ENCODE results near the gene LSS. TPM values are rescaled to one million over a fixed set of nuclear protein-coding genes. Genes with fewer than 3 reads are reported as not detected.

Gene LSS
- total and polyA plus RNA-seq, 2 of the 8 experiments (the other 6 are each of a cell fraction or from before 2014, with no cell fraction given), result 96.1 to 123 TPM

DNA sequence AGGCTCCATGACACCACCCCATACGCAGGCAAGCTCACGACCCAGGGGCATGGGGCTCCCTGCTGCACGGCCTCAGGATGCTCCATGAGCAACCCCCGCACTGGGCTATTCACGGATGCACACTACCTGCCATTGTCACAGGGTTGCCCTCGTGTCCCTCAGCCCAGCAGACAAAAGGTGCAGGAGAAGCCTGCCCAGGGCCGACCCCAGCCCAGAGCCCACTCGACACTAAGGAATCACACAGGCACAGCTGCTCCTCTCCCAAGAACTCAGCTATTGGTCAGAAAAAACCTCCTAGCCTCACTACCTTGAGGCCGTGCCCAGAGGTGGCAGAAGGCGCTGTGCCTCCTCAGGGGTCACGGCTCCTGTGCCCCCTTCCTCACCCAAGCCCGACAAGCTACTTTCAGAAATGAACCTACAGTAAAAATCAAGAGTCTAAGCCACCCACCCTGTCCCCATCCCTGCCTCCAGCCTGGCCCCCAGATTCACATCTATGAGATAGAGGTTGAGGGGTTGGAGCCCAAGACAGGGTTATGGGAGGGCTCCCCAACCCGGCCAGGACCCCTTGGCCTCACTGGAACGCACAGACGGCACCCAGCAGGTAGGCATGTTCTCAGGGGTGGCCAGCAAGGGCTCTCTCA, 38.0 kb downstream of the LSS start:
- CTCF ChIA-PET (ENCODE audit: partially characterized antibody), result interaction anchor here (1.2 to 1.5 kb wide), 2 partner anchors 43 to 48 kb away, joined by 3 to 5 read pairs; no protein-coding TSS in a partner anchor
- Histone ChIP-seq H3K79me2 (ENCODE audit: control insufficient read depth in 1 of 2, insufficient read depth in 2 of 2, low read length in 2 of 2) (no peaks in the 10 kb centered on the region), H3K14ac (ENCODE audit: insufficient read length) (no peak overlapping the region), H3K4me1 (replicated peaks in 1 of 4; ENCODE audit: control insufficient read depth in 3 of 4, insufficient read depth in 4 of 4, low read length in 3 of 4) (peaks cover 0 to 9% (median 0%) of the 10 kb centered on the region in 4 experiments; a peak in 3 of 7 replicates), H2BK15ac (ENCODE audit: low read length) (no peak overlapping the region), H2AK5ac (ENCODE audit: low read depth, low read length) (no peak overlapping the region), H3K9me3 (ENCODE audit: insufficient read depth in 2 of 2, low read depth in 1 of 2, low read length in 1 of 2) (no peaks in the 10 kb centered on the region), H3K23me2 (ENCODE audit: low read depth, low read length) (no peaks in the 10 kb centered on the region), H3K27me3 (replicated peaks in 1 of 4; ENCODE audit: control insufficient read depth in 3 of 4, extremely low read depth in 1 of 4, insufficient read depth in 3 of 4, low read length in 3 of 4) (no peaks in the 10 kb centered on the region), H3K4me3 (ENCODE audit: extremely low read depth in 1 of 4, insufficient read depth in 2 of 4, low read depth in 3 of 4, low read length in 4 of 4) (no peak overlapping the region), H3K56ac (replicated peaks; ENCODE audit: insufficient read length, low read depth, low read length) (no peak overlapping the region), H4K91ac (replicated peaks; ENCODE audit: insufficient read length, low read length) (no peak overlapping the region), H3K4me2 (ENCODE audit: insufficient read depth in 1 of 2, low read depth in 2 of 2, low read length in 2 of 2) (no peak overlapping the region), H3K9ac (replicated peaks in 1 of 4; ENCODE audit: extremely low read depth in 1 of 4, low read depth in 3 of 4, low read length in 3 of 4) (no peak overlapping the region), H3K27ac (ENCODE audit: low read depth, low read length) (no peak overlapping the region), H3K18ac (ENCODE audit: extremely low read depth, low read length) (no peak overlapping the region), H3K23ac (ENCODE audit: insufficient read length) (no peak overlapping the region), H2BK20ac (ENCODE audit: low read length) (no peak overlapping the region), H4K8ac (ENCODE audit: extremely low read depth, insufficient read depth, low read length) (0 out of 2 replicates have a peak overlapping the region, but pooled peaks have one; percentile 25), H4K20me1 (replicated peaks in 1 of 2; ENCODE audit: control insufficient read depth in 1 of 2, insufficient read depth in 2 of 2, low read length in 2 of 2) (peaks cover 2 to 14% of the 10 kb centered on the region in 2 experiments), H2BK12ac (ENCODE audit: low read depth, low read length) (no peak overlapping the region), H2AFZ (ENCODE audit: low read length) (no peak overlapping the region), H3K36me3 (ENCODE audit: control insufficient read depth in 2 of 4, insufficient read depth in 4 of 4, low read length in 3 of 4) (peaks cover 6 to 26% (median 17%) of the 10 kb centered on the region in 4 experiments; a peak in 7 of 8 replicates), H3K4ac (replicated peaks; ENCODE audit: insufficient read length, low read depth, low read length) (no peak overlapping the region), H2BK120ac (replicated peaks; ENCODE audit: low read depth, low read length) (no peak overlapping the region), H4K5ac (ENCODE audit: insufficient read length, low read depth, low read length) (no peak overlapping the region), H2BK5ac (ENCODE audit: low read depth, low read length) (no peak overlapping the region), H3K79me1 (ENCODE audit: low read depth, low read length) (no peaks in the 10 kb centered on the region; the same call in 1 of the 2 replicates)
- WGBS, 2 experiments (ENCODE audit: extremely low coverage in 1 of 2, insufficient coverage in 1 of 2, insufficient read length in 1 of 2, insufficient replicate concordance in 2 of 2, low coverage in 1 of 2, low lambda C conversion rate in 2 of 2, missing lambda C conversion rate in 1 of 2), result 94% methylated on average over 14 of the region's 15 CpGs; no CpG with 5 or more reads in 1 of the 2 experiments
- DNase-seq (ENCODE audit: low read depth in 1 of 2, low spot score in 2 of 2) (no peak), FAIRE-seq (no peak)
- POLR2A ChIA-PET (ENCODE audit: partially characterized antibody), result interaction anchor here (0.9 kb wide), 1 partner anchor 10 kb away, joined by 3 read pairs; no protein-coding TSS in a partner anchor
- TF ChIP-seq SUZ12 (IDR thresholded peaks at IDR 0.05; ENCODE audit: low read length), result no peak
- TF ChIP-seq ASH2L (IDR thresholded peaks at IDR 0.05; ENCODE audit: low read length), result no peak
- no peak for TF ChIP-seq GABPA (IDR thresholded peaks at IDR 0.05; ENCODE audit: borderline replicate concordance, insufficient read depth, low read length)
- TF ChIP-seq MAFK (IDR thresholded peaks at IDR 0.05; ENCODE audit: low read depth, low read length), result no peak
- no peak for TF ChIP-seq RAD21 (IDR thresholded peaks at IDR 0.05 in 1 of 2, conservative IDR thresholded peaks at IDR 0.05 in 1 of 2; ENCODE audit: low read depth in 2 of 2, low read length in 2 of 2)
- TF ChIP-seq KDM1A (IDR thresholded peaks at IDR 0.05; ENCODE audit: borderline replicate concordance, low read length), result no peak
- no peak for TF ChIP-seq POLR2AphosphoS5 (IDR thresholded peaks at IDR 0.05; ENCODE audit: low read depth, low read length)
- TF ChIP-seq, protein P1, sequence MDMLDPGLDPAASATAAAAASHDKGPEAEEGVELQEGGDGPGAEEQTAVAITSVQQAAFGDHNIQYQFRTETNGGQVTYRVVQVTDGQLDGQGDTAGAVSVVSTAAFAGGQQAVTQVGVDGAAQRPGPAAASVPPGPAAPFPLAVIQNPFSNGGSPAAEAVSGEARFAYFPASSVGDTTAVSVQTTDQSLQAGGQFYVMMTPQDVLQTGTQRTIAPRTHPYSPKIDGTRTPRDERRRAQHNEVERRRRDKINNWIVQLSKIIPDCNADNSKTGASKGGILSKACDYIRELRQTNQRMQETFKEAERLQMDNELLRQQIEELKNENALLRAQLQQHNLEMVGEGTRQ (IDR thresholded peaks at IDR 0.05; ENCODE audit: low read length), result no peak
- no peak for TF ChIP-seq PHF8 (conservative IDR thresholded peaks at IDR 0.05; ENCODE audit: low read depth, low read length)
- TF ChIP-seq TAF1 (IDR thresholded peaks at IDR 0.05; ENCODE audit: low read depth, low read length), result no peak
- TF ChIP-seq CREB1 (IDR thresholded peaks at IDR 0.05), result no peak
- TF ChIP-seq RFX5 (IDR thresholded peaks at IDR 0.05; ENCODE audit: borderline replicate concordance, low read depth, low read length), result no peak

Measured in H1 (cell line).